Neural progenitor cell (in vitro differentiated cells): ENCODE results near the gene CHMP4A. TPM values are rescaled to one million over a fixed set of nuclear protein-coding genes. Genes with fewer than 3 reads are reported as not detected.
A peak's percentile ranks its signal among the peaks of the same experiment; 100 is the strongest.

Experiments used
- DNase-seq: peaks from one replicate; pipeline ENCODE4 v3.0.0-alpha.2; 2016; ENCODE audit warnings: low spot score
- H2AFZ ChIP-seq: fragments of 200-600 bp; sonication (generic); replicated peaks from 2 replicates; pipeline ENCODE4 v1.6.1; 2016; ENCODE audit warnings: antibody characterized with exemption
- H3F3A ChIP-seq: fragments of 200-600 bp; sonication (generic); 2 replicates; pipeline ENCODE4 v1.6.1; 2016; ENCODE audit warnings: antibody characterized with exemption, low read depth
- H3K27ac ChIP-seq: fragments of 200-600 bp; sonication (generic); 2 replicates; pipeline ENCODE4 v1.5.1; 2016; ENCODE audit warnings: mild to moderate bottlenecking
- H3K27me3 ChIP-seq: fragments of 200-600 bp; sonication (generic); 2 replicates; pipeline ENCODE4 v1.6.1; 2016; ENCODE audit warnings: mild to moderate bottlenecking, moderate library complexity
- H3K36me3 ChIP-seq: fragments of 200-600 bp; sonication (generic); 2 replicates; pipeline ENCODE4 v1.5.1; 2016
- H3K4me1 ChIP-seq: fragments of 200-600 bp; sonication (generic); 2 replicates; pipeline ENCODE4 v1.6.1; 2016; ENCODE audit warnings: mixed run types
- H3K4me2 ChIP-seq: fragments of 200-600 bp; sonication (generic); 2 replicates; pipeline ENCODE4 v1.6.1; 2016
- H3K4me3 ChIP-seq: fragments of 200-600 bp; sonication (generic); 2 replicates; pipeline ENCODE4 v1.5.1; 2016
- H3K79me2 ChIP-seq: fragments of 200-600 bp; sonication (generic); 2 replicates; pipeline ENCODE4 v1.6.1; 2016; ENCODE audit warnings: low read depth
- H3K9ac ChIP-seq: fragments of 200-600 bp; sonication (generic); 2 replicates; pipeline ENCODE4 v1.6.1; 2016
- H3K9me3 ChIP-seq: fragments of 200-600 bp; sonication (generic); 2 replicates; pipeline ENCODE4 v1.5.1; 2016; ENCODE audit warnings: low read depth
- H4K20me1 ChIP-seq: fragments of 200-600 bp; sonication (generic); 2 replicates; pipeline ENCODE4 v1.6.1; 2016; ENCODE audit warnings: low read depth
- H3K27ac Mint-ChIP-seq: 3 replicates; pipeline ENCODE4 v1.8.0; 2021; ENCODE audit warnings: mixed read lengths
- H3K27me3 Mint-ChIP-seq: 2 replicates; pipeline ENCODE4 v1.8.0; 2022; ENCODE audit warnings: low read depth, mild to moderate bottlenecking, inconsistent platforms, moderate library complexity, mixed read lengths; ENCODE audit not compliant: insufficient read depth
- H3K36me3 Mint-ChIP-seq: 3 replicates; pipeline ENCODE4 v1.8.0; 2021; ENCODE audit warnings: mixed read lengths
- H3K4me1 Mint-ChIP-seq: 3 replicates; pipeline ENCODE4 v1.8.0; 2021; ENCODE audit warnings: mixed read lengths
- H3K4me3 Mint-ChIP-seq: 3 replicates; pipeline ENCODE4 v1.8.0; 2021; ENCODE audit warnings: mild to moderate bottlenecking, moderate library complexity, mixed read lengths
- H3K9me3 Mint-ChIP-seq: 3 replicates; pipeline ENCODE4 v1.8.0; 2020; ENCODE audit warnings: mixed read lengths
- EZH2 ChIP-seq: fragments of 200-600 bp; sonication (generic); IDR thresholded peaks from 2 replicates; pipeline ENCODE4 v1.6.1; 2017; ENCODE audit warnings: antibody characterized with exemption, mild to moderate bottlenecking, moderate library complexity
- EZH2phosphoT487 ChIP-seq: fragments of 200-600 bp; sonication (generic); IDR thresholded peaks from 2 replicates; pipeline ENCODE4 v1.6.1; 2017; ENCODE audit warnings: antibody characterized with exemption
- total RNA-seq: library from RNA; depleted of rRNA; stranded (reverse); fragments of >200 nt; gene quantifications from 2 replicates; pipeline ENCODE4 v1.2.3, GENCODE V29; 2015; ENCODE audit warnings: low replicate concordance
- TF ChIP-seq, protein P1 (sequence below): fragments of 200-600 bp; sonication (generic); IDR thresholded peaks from 2 replicates; pipeline ENCODE4 v1.5.1; 2017; ENCODE audit warnings: antibody characterized with exemption, mild to moderate bottlenecking

Gene CHMP4A
- total RNA-seq, 1 donor from 2014 or later = 35.3 TPM

- Mint-ChIP-seq H3K27ac (no peak overlapping the region), H3K4me3 (no peak overlapping the region), H3K4me1 (no peaks in the 10 kb centered on the region), H3K27me3 (peaks cover 3% of the 10 kb centered on the region), H3K9me3 (no peaks in the 10 kb centered on the region), H3K36me3 (peaks cover 22% of the 10 kb centered on the region)
- Histone ChIP-seq H4K20me1 (peaks cover 14% of the 10 kb centered on the region), H2AFZ (no peak overlapping the region), H3K9me3 (no peaks in the 10 kb centered on the region), H3K9ac (no peak overlapping the region), H3K36me3 (no peaks in the 10 kb centered on the region), H3K27me3 (no peaks in the 10 kb centered on the region), H3K4me3 (no peak overlapping the region), H3K4me2 (no peak overlapping the region), H3K4me1 (no peaks in the 10 kb centered on the region), H3F3A (peaks cover 4% of the 10 kb centered on the region), H3K27ac (no peak overlapping the region), H3K79me2 (no peaks in the 10 kb centered on the region)
- no peak for DNase-seq
- TF ChIP-seq, protein P1, sequence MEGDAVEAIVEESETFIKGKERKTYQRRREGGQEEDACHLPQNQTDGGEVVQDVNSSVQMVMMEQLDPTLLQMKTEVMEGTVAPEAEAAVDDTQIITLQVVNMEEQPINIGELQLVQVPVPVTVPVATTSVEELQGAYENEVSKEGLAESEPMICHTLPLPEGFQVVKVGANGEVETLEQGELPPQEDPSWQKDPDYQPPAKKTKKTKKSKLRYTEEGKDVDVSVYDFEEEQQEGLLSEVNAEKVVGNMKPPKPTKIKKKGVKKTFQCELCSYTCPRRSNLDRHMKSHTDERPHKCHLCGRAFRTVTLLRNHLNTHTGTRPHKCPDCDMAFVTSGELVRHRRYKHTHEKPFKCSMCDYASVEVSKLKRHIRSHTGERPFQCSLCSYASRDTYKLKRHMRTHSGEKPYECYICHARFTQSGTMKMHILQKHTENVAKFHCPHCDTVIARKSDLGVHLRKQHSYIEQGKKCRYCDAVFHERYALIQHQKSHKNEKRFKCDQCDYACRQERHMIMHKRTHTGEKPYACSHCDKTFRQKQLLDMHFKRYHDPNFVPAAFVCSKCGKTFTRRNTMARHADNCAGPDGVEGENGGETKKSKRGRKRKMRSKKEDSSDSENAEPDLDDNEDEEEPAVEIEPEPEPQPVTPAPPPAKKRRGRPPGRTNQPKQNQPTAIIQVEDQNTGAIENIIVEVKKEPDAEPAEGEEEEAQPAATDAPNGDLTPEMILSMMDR = no peak
- TF ChIP-seq EZH2 (no peak), EZH2phosphoT487 (no peak)
Measured at GRCh38 chr14:24181371-24182077, 31.8 kb downstream of the CHMP4A start.

DNA sequence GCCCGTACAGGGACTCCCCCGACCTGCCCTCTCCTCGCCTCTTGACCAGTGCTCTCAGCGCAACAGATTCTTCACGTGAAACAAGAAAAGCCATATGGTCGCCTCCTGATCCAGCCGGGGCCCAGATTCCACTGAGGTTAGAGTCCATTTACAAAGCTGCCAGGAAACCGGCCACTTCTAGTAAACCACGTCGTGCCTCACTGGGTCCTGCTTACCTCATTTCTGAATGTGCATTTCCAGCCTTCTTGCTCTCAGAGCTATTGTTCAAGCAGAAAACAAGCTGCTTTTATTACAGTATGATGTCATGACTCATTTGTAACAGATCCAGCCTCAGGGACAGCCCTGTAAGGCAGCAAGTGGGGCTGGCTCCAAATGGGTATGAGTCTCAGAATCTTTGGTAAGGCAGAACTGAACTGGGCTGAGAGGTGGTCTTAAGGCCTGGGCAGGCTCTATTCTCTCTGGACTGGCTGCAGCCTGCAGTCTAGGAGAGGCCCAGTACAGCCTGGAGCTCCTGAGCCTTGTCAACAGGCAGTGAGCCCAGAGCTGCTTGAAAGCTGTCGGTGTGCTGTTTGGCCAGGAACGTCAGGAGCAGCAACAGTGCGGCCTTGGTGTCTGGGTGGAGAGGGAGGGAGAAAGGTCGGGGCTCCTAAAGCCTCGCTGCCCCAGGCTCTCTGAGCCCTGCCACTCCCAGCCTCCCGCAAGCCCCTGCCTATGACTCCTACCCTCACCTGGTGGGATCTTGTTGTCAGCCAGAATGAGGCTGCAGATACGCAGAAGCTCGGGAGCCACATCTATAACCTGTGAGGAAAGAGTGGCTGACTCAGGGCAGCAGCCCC, 33.1 kb downstream of the CHMP4A start:
- Histone ChIP-seq H3K27me3 (no peaks in the 10 kb centered on the region), H3K4me3 (no peak overlapping the region), H3K4me1 (no peaks in the 10 kb centered on the region), H3K36me3 (no peaks in the 10 kb centered on the region), H3F3A (peaks cover 7% of the 10 kb centered on the region), H3K27ac (no peak overlapping the region), H2AFZ (no peak overlapping the region), H3K4me2 (no peak overlapping the region), H4K20me1 (peaks cover 14% of the 10 kb centered on the region), H3K79me2 (no peaks in the 10 kb centered on the region), H3K9ac (no peak overlapping the region), H3K9me3 (no peaks in the 10 kb centered on the region)
- H3K9me3 Mint-ChIP-seq = no peaks in the 10 kb centered on the region
- H3K4me1 Mint-ChIP-seq = no peaks in the 10 kb centered on the region
- H3K27me3 Mint-ChIP-seq = peaks cover 3% of the 10 kb centered on the region
- peaks cover 21% of the 10 kb centered on the region for H3K36me3 Mint-ChIP-seq
- H3K27ac Mint-ChIP-seq = no peak overlapping the region
- no peak for TF ChIP-seq EZH2
- TF ChIP-seq, protein P1 = no peak
- TF ChIP-seq EZH2phosphoT487 = no peak
- DNase-seq = no peak
- H3K4me3 Mint-ChIP-seq = peak overlapping the region; percentile 4

DNA sequence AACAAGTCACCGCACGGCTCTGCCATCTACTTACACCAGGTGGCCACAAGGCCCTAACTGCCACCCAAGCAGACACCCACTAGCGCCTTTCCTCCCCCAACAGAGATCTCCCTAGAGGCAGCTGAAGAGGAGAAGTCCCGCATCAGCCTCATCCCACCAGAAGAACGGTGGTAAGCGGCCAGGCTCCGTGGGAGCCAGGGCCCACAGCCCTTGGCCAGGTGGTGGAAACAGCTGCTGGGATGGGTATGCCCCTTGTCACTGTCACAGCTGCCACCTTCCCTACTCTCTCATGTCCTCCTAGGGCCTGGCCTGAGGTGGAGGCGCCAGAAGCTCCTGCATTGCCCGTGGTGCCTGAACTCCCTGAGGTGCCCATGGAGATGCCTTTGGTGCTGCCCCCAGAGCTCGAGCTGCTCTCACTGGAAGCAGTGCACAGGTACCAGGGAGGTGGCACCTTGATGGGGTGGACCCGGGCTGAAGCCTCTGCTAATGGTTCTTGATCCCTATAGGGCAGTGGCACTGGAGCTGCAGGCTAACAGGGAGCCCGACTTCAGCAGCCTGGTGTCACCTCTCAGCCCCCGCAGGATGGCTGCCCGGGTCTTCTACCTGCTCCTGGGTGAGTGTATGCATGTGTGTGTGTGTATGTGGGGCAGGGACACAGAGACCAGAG, 33.9 kb downstream of the CHMP4A start:
- Mint-ChIP-seq H3K36me3 (peaks cover 20% of the 10 kb centered on the region), H3K9me3 (no peaks in the 10 kb centered on the region)
- H3K27me3 ChIP-seq = no peaks in the 10 kb centered on the region

More for the DNA sequence above, 33.9 kb downstream of the CHMP4A start:
- Histone ChIP-seq H3K4me3 (no peak overlapping the region), H3K4me1 (no peaks in the 10 kb centered on the region), H3K4me2 (no peak overlapping the region), H2AFZ (no peak overlapping the region), H3K36me3 (no peaks in the 10 kb centered on the region), H3F3A (peaks cover 7% of the 10 kb centered on the region), H3K9ac (no peak overlapping the region), H4K20me1 (peaks cover 14% of the 10 kb centered on the region), H3K9me3 (no peaks in the 10 kb centered on the region), H3K27ac (no peak overlapping the region), H3K79me2 (no peaks in the 10 kb centered on the region)
- DNase-seq = no peak
- TF ChIP-seq EZH2phosphoT487 (no peak), EZH2 (no peak)
- TF ChIP-seq, protein P1 = no peak
- no peak overlapping the region for H3K4me3 Mint-ChIP-seq
- H3K4me1 Mint-ChIP-seq = peaks cover 3% of the 10 kb centered on the region
- H3K27me3 Mint-ChIP-seq = peaks cover 3% of the 10 kb centered on the region
- H3K27ac Mint-ChIP-seq = peak overlapping the region; percentile 79
